ENCODE measurements around the gene LAPTM5. TPM values are rescaled to one million over a fixed set of nuclear protein-coding genes. Genes with fewer than 3 reads are reported as not detected.

The LAPTM5 gene
- total and polyA plus RNA-seq, 2 of the 13 experiments (the other 11 are each of a cell fraction or from before 2014, with no cell fraction given) = 0.41 to 0.86 TPM

DNA sequence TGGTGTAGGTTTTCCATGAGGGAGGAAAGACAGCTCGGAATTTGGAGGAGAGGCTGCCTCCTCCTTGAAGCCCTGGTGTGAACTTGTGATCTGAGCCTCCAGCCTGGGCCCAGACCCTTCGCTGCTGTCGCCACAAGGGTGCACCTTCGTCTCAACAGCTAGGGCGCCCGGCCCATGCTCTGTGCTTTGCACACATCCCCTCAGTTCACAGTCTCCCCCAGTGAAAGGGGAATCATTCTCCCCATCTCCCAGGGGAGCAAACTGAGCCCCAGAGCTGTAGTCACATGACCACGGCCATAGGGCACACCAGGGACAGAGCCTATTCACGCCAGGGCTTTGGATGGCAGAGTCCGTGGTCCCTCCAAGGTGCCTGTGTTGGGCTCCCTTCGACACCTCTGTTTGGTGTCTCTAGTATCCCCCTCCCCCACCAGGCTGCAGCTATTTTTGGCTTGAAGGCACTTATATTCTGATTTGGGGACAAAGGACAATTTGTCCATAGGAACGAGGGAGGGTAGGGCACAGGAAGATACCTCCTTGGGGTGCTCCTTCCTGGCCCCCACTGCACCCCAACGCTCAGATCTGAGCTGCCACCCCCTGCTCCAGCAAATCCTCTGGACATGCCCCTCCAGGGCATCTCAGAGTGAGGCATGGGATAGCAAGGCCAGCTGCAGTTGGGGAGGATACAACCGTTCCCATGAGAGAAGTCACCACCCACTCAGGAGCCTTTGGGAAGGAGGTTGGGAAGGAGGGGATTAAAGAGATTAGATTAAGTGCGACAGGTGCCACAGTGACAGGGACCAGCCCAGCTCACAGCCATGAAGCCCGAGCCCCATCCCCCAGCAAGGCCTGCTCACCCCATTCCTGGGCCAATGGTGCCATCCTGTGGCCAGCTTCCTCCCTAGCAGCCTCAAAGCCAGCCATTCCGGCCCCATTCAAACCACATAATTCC, 49.9 kb downstream of the LAPTM5 start (continued):
- TF ChIP-seq ZSCAN31 (CRISPR knock-in tag; IDR thresholded peaks at IDR 0.05; ENCODE audit: low read depth) = no peak
- TF ChIP-seq, protein P1, sequence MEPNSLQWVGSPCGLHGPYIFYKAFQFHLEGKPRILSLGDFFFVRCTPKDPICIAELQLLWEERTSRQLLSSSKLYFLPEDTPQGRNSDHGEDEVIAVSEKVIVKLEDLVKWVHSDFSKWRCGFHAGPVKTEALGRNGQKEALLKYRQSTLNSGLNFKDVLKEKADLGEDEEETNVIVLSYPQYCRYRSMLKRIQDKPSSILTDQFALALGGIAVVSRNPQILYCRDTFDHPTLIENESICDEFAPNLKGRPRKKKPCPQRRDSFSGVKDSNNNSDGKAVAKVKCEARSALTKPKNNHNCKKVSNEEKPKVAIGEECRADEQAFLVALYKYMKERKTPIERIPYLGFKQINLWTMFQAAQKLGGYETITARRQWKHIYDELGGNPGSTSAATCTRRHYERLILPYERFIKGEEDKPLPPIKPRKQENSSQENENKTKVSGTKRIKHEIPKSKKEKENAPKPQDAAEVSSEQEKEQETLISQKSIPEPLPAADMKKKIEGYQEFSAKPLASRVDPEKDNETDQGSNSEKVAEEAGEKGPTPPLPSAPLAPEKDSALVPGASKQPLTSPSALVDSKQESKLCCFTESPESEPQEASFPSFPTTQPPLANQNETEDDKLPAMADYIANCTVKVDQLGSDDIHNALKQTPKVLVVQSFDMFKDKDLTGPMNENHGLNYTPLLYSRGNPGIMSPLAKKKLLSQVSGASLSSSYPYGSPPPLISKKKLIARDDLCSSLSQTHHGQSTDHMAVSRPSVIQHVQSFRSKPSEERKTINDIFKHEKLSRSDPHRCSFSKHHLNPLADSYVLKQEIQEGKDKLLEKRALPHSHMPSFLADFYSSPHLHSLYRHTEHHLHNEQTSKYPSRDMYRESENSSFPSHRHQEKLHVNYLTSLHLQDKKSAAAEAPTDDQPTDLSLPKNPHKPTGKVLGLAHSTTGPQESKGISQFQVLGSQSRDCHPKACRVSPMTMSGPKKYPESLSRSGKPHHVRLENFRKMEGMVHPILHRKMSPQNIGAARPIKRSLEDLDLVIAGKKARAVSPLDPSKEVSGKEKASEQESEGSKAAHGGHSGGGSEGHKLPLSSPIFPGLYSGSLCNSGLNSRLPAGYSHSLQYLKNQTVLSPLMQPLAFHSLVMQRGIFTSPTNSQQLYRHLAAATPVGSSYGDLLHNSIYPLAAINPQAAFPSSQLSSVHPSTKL (CRISPR knock-in tag; IDR thresholded peaks at IDR 0.05) = 0 out of 2 replicates have a peak, but pooled peaks have one; percentile 27
- TF ChIP-seq ZFYVE20 (CRISPR knock-in tag; IDR thresholded peaks at IDR 0.05; ENCODE audit: borderline replicate concordance, low read depth) = no peak
- TF ChIP-seq GATA4 (IDR thresholded peaks at IDR 0.05; ENCODE audit: borderline replicate concordance, low read depth) = no peak
- TF ChIP-seq, protein P2, sequence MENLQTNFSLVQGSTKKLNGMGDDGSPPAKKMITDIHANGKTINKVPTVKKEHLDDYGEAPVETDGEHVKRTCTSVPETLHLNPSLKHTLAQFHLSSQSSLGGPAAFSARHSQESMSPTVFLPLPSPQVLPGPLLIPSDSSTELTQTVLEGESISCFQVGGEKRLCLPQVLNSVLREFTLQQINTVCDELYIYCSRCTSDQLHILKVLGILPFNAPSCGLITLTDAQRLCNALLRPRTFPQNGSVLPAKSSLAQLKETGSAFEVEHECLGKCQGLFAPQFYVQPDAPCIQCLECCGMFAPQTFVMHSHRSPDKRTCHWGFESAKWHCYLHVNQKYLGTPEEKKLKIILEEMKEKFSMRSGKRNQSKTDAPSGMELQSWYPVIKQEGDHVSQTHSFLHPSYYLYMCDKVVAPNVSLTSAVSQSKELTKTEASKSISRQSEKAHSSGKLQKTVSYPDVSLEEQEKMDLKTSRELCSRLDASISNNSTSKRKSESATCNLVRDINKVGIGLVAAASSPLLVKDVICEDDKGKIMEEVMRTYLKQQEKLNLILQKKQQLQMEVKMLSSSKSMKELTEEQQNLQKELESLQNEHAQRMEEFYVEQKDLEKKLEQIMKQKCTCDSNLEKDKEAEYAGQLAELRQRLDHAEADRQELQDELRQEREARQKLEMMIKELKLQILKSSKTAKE (CRISPR knock-in tag; IDR thresholded peaks at IDR 0.05; ENCODE audit: borderline replicate concordance) = no peak
- no peak for TF ChIP-seq NFYC (CRISPR knock-in tag; IDR thresholded peaks at IDR 0.05)
- TF ChIP-seq, protein P3, sequence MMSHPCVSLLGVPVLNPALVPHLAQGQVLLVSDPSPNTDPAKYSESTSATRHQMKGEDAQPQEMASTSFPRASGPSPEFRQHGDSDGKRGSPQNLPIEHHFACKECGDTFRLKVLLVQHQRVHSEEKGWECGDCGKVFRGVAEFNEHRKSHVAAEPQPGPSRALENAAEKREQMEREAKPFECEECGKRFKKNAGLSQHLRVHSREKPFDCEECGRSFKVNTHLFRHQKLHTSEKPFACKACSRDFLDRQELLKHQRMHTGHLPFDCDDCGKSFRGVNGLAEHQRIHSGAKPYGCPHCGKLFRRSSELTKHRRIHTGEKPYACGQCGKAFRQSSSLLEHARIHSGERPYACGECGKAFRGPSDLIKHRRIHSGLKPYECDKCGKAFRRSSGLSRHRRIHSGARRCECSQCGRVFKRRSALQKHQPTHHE (CRISPR knock-in tag; IDR thresholded peaks at IDR 0.05; ENCODE audit: borderline replicate concordance) = no peak
- no peak for TF ChIP-seq NR2F1 (CRISPR knock-in tag; IDR thresholded peaks at IDR 0.05)
- no peak for TF ChIP-seq RAD51 (IDR thresholded peaks at IDR 0.05; ENCODE audit: borderline replicate concordance)
- TF ChIP-seq KDM3A (CRISPR knock-in tag; IDR thresholded peaks at IDR 0.05; ENCODE audit: low read depth) = peak; percentile 61; the same call in 1 of the 2 replicates
- no peak for TF ChIP-seq JARID2 (CRISPR knock-in tag; IDR thresholded peaks at IDR 0.05; ENCODE audit: insufficient replicate concordance)
- peak; percentile 96 for TF ChIP-seq RAD21 (CRISPR knock-in tag; IDR thresholded peaks at IDR 0.05)
- TF ChIP-seq, protein P4, sequence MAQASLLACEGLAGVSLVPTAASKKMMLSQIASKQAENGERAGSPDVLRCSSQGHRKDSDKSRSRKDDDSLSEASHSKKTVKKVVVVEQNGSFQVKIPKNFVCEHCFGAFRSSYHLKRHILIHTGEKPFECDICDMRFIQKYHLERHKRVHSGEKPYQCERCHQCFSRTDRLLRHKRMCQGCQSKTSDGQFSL (CRISPR knock-in tag; IDR thresholded peaks at IDR 0.05) = no peak
- TF ChIP-seq EED (CRISPR knock-in tag; IDR thresholded peaks at IDR 0.05) = no peak
- TF ChIP-seq, protein P5, sequence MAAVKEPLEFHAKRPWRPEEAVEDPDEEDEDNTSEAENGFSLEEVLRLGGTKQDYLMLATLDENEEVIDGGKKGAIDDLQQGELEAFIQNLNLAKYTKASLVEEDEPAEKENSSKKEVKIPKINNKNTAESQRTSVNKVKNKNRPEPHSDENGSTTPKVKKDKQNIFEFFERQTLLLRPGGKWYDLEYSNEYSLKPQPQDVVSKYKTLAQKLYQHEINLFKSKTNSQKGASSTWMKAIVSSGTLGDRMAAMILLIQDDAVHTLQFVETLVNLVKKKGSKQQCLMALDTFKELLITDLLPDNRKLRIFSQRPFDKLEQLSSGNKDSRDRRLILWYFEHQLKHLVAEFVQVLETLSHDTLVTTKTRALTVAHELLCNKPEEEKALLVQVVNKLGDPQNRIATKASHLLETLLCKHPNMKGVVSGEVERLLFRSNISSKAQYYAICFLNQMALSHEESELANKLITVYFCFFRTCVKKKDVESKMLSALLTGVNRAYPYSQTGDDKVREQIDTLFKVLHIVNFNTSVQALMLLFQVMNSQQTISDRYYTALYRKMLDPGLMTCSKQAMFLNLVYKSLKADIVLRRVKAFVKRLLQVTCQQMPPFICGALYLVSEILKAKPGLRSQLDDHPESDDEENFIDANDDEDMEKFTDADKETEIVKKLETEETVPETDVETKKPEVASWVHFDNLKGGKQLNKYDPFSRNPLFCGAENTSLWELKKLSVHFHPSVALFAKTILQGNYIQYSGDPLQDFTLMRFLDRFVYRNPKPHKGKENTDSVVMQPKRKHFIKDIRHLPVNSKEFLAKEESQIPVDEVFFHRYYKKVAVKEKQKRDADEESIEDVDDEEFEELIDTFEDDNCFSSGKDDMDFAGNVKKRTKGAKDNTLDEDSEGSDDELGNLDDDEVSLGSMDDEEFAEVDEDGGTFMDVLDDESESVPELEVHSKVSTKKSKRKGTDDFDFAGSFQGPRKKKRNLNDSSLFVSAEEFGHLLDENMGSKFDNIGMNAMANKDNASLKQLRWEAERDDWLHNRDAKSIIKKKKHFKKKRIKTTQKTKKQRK (IDR thresholded peaks at IDR 0.05; ENCODE audit: low read length) = no peak
- TF ChIP-seq PLRG1 (conservative IDR thresholded peaks at IDR 0.05) = no peak

Data from HepG2 (cell line).